ENCODE results near the gene RDH5.

DNA sequence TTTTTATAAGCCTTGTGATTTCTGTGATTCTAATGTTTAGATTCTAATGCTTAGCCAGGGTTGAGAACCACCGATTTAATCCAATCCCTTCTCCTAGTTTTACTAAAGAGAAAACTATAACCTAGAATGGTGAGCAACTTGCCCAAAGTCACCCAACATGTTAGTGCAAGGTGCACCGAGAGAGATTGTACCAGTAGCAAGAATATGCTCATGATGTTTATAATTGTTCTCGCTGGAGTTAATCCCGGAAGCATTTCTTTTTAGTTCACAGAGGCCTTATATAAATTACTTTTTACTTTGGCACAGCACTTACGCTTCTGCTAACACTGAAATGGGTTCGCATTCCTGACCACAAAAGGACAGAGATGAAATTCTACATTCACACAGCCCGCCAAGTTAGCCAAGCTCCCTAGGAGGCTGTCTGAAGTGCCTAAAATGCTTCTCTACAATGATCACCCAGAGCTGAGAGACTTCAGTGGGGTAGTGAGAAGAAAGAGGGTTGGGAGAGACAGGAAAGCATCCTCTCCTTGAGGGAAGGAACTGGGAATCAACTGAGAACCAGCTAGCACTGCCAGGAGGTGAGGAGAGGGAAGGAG lies 4.9 kb upstream of the RDH5 start:
- TF ChIP-seq CTCF (conservative IDR thresholded peaks at IDR 0.05) (no peak), EZH2 (IDR thresholded peaks at IDR 0.05; ENCODE audit: low read depth) (no peak)
